ENCODE data around the gene NUDCD3. TPM values are rescaled to one million over a fixed set of nuclear protein-coding genes. Genes with fewer than 3 reads are reported as not detected.

NUDCD3 gene
- total RNA-seq, 6 experiments from 2014 or later, result 24.4 to 47.1 (median 42.5) TPM

DNA sequence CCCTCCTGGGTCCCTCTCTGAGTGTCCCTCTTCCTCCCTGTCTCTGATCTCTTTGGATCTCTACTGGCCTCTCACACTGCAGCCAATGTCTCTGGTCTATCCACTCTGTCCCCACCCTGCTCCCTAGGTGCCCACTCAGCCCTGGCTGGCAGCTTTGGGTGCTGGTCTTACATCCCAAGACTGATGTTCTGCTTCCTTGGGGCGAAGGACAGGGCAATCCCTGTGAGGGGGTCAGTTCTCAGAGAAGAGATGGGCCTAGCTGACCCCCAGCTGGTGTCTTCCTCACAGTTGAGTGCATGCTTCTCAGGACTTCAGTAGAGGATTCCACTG, 113.4 kb downstream of the NUDCD3 start:
- whole genome bisulfite sequencing (ENCODE audit: insufficient coverage, low coverage, low lambda C conversion rate, missing lambda C conversion rate), result 100% methylated on average over 1 of the region's 1 CpG
- no peak overlapping the region for H3K4me3 ChIP-seq
- ATAC-seq (peak in 1 of 4 donors; percentile 2), DNase-seq (no peak)
- TF ChIP-seq POLR2A (IDR thresholded peaks at IDR 0.05), result no peak
- TF ChIP-seq, protein P1, sequence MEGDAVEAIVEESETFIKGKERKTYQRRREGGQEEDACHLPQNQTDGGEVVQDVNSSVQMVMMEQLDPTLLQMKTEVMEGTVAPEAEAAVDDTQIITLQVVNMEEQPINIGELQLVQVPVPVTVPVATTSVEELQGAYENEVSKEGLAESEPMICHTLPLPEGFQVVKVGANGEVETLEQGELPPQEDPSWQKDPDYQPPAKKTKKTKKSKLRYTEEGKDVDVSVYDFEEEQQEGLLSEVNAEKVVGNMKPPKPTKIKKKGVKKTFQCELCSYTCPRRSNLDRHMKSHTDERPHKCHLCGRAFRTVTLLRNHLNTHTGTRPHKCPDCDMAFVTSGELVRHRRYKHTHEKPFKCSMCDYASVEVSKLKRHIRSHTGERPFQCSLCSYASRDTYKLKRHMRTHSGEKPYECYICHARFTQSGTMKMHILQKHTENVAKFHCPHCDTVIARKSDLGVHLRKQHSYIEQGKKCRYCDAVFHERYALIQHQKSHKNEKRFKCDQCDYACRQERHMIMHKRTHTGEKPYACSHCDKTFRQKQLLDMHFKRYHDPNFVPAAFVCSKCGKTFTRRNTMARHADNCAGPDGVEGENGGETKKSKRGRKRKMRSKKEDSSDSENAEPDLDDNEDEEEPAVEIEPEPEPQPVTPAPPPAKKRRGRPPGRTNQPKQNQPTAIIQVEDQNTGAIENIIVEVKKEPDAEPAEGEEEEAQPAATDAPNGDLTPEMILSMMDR (IDR thresholded peaks at IDR 0.05), result no peak
- H3K27me3 ChIP-seq, result no peaks in the 10 kb centered on the region
- intact Hi-C loops (cut with DNase I), result no loop called here
- H3K4me1 ChIP-seq, result no peaks in the 10 kb centered on the region
- no peaks in the 10 kb centered on the region for H3K36me3 ChIP-seq
- no peak overlapping the region for H3K27ac ChIP-seq
- no peaks in the 10 kb centered on the region for H3K9me3 ChIP-seq

DNA sequence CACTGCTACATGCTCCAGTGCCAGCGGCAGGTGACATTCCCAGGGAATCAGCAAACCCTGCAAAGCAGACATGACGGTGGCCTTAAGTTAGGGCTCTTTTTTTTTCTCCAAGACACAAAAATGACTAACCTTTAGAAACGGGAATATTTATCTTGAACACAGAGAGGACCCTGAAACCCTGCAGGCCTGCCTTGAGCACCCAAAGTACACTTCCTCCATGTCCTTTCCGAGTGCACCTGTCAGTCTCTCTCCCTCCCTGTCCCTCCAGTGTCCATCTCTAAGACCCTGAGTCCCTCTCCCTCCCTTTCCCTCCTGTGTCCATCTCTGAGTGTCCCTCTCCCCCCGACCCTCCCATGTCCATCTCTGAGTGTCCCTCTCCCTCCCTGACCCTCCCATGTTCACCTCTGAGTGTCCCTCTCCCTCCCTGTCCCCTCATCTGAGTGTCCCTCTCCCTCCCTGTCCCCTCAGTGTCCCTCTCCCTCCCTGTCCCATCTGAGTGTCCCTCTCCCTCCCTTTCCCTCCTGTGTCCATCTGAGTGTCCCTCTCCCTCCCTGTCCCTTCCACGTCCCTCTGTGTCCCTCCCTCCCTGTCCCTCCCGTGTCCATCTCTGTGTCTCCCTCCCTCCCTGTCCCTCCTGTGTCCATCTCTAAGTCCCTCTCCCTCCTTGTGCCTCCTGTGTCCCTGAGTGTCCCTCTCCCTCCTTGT, 113.9 kb downstream of the NUDCD3 start:
- peak in 1 of 3 donors; percentile 23 for DNase-seq
- intact Hi-C loops (cut with DNase I), result no loop called here
- H3K4me1 ChIP-seq, result no peaks in the 10 kb centered on the region

DNA sequence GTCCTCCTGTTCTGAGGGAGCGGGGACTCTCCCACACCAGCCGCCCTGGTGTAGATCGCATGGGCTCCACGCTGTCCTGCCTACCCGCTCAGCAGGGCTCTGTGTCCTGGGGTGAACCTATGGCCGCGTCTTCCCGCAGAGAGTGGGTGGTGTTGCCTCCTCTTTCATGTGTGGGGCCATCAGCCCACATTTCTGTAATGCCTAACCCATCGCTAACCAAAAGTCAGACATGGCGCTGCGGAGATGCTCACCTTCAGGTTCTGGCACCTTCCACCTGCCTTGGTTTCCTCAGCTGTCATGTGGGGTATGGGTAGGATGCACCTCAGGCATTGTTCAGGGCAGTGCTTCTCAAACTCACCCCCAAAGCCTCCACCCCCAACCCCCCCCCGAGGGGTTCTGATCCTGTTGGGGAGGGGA, 114.5 kb downstream of the NUDCD3 start:
- TF ChIP-seq POLR2A (IDR thresholded peaks at IDR 0.05), result no peak
- TF ChIP-seq, protein P1 (IDR thresholded peaks at IDR 0.05), result no peak
- WGBS (ENCODE audit: insufficient coverage, low coverage, low lambda C conversion rate, missing lambda C conversion rate), result 94% methylated on average over 2 of the region's 12 CpGs
- Histone ChIP-seq H3K27me3 (no peaks in the 10 kb centered on the region), H3K27ac (no peak overlapping the region), H3K4me3 (no peak overlapping the region), H3K9me3 (no peaks in the 10 kb centered on the region), H3K4me1 (no peaks in the 10 kb centered on the region), H3K36me3 (no peaks in the 10 kb centered on the region)
- no peak for ATAC-seq
- intact Hi-C loops (cut with DNase I), result no loop called here
- DNase-seq, result no peak

More for the DNA sequence above, 113.9 kb downstream of the NUDCD3 start:
- 35% methylated on average over 4 of the region's 7 CpGs for WGBS (ENCODE audit: insufficient coverage, low coverage, low lambda C conversion rate, missing lambda C conversion rate)
- no peak overlapping the region for H3K27ac ChIP-seq
- no peak overlapping the region for H3K4me3 ChIP-seq
- ATAC-seq, result peak in 1 of 4 donors; percentile 4
- no peaks in the 10 kb centered on the region for H3K36me3 ChIP-seq
- H3K27me3 ChIP-seq, result no peaks in the 10 kb centered on the region
- H3K9me3 ChIP-seq, result no peaks in the 10 kb centered on the region
- TF ChIP-seq, protein P1 (IDR thresholded peaks at IDR 0.05), result no peak
- TF ChIP-seq POLR2A (IDR thresholded peaks at IDR 0.05), result no peak

DNA sequence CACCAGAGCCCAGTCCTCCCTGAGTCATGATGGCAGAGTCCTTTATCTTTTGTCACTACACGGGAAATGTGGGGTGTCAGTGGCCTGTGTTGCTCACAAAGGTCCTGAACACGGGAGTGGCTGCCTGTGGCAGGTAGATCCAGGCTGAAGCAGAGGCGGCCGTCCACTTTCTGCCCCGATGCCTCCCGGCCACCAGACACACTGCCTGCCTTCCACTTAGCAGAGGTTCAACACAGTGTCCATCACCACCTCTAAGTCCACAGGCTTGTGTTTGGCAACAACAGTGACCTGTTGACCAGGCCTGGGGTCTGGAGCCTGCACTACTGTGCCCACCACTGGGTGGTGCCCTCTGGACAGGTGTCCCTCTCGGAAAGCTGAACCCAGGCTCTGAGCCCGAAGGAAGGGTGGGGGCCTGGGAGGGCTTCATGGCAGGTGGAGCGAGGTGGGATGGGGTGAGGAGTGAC, 115.2 kb downstream of the NUDCD3 start:
- TF ChIP-seq, protein P1 (IDR thresholded peaks at IDR 0.05), result peak; percentile 25 to 36 (median 31)
- TF ChIP-seq POLR2A (IDR thresholded peaks at IDR 0.05), result no peak
- Histone ChIP-seq H3K9me3 (no peaks in the 10 kb centered on the region), H3K27me3 (no peaks in the 10 kb centered on the region), H3K27ac (no peak overlapping the region), H3K4me1 (no peaks in the 10 kb centered on the region), H3K4me3 (no peak overlapping the region), H3K36me3 (no peaks in the 10 kb centered on the region)
- ATAC-seq (peak; percentile 52 to 62 (median 60)), DNase-seq (no peak)
- 63% methylated on average over 6 of the region's 9 CpGs for WGBS (ENCODE audit: insufficient coverage, low coverage, low lambda C conversion rate, missing lambda C conversion rate)
- intact Hi-C loops (cut with DNase I), result no loop called here
